Measurements from ENCODE around the gene C19orf73.
"Not testable (repeated sequence)": the region's sequence is repeated elsewhere in the genome, so short reads cannot be mapped to it uniquely, and the experiment has no call there.

Gene C19orf73

DNA sequence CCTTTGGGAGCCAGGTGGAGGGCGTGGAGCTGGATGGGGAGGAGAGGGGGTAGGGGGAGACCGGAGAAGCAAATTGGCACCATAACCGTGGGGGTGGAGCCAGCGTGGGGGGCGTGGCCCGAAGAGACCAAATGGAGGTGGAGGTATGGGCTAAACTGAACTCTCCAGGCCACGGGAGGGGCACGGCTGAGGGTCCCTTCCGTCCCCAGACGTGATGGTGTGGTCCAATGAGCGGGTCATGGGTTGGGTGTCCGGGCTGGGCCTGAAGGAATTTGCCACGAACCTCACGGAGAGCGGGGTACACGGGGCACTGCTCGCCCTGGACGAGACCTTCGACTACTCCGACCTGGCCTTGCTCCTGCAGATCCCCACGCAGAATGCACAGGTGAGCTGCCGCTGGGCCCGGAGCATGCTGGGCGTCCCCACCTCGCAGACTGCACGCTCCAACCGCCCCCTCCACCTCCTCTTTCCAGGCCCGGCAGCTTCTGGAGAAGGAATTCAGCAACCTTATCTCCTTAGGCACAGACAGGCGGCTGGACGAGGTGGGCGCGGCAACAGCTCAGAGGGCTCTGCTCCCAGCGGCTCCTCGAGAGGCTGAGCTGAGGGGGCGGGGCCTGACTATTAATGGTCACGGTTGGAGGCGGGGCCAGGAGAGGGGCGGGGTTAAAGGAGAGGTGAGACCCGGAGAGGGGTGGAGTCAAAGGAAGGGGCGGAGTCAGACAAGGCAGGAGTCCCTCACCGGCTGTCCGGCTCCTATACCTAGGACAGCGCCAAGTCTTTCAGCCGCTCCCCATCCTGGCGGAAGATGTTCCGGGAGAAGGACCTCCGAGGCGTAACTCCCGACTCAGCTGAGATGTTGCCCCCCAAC, 30.1 kb upstream of the C19orf73 start:
- peak; percentile 99 for DNase-seq

DNA sequence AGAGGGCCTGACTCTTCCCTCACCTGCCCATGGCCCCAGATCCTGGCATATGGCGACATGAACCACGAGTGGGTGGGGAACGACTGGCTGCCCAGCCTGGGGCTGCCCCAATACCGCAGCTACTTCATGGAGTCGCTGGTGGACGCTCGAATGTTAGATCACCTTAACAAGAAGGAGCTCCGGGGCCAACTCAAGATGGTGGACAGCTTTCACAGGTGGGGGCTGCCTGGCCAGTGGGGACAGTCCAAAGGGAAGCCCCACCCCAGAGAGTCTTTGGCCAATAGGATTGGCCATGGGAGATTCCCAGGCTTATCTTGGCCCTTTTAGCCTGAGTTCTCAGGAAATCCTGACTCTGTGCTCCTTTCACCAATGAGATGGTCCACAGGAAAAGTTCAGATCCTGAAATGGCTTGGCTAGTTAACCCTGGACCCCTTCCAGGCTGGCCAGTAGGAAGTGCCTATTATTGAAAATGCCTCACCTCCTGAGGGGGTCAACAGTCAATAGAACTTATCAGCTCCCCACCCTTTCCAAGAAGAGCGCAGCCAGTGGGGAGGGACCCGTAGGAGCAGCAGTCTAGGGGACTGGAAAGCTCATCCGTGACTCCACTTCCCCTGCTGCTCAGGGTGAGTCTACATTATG, 29.2 kb upstream of the C19orf73 start:
- DNase-seq = no peak

DNA sequence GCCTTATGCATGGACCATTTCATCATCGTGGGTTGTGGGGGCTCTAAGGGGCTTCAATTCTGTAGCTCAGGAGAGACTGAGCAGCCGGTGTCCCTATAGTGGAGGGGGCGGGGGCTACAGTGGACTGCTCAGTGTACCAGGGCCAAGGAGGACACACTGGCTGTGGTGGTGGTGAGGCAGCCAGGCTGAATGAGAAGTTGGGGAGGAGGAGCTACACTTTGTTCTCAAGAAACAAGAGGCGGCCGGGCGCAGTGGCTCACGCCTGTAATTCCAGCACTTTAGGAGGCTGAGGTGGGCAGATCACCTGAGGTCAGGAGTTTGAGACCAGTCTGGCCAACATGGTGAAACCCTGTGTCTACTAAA, 27.4 kb upstream of the C19orf73 start:
- DNase-seq = not testable (repeated sequence)

DNA sequence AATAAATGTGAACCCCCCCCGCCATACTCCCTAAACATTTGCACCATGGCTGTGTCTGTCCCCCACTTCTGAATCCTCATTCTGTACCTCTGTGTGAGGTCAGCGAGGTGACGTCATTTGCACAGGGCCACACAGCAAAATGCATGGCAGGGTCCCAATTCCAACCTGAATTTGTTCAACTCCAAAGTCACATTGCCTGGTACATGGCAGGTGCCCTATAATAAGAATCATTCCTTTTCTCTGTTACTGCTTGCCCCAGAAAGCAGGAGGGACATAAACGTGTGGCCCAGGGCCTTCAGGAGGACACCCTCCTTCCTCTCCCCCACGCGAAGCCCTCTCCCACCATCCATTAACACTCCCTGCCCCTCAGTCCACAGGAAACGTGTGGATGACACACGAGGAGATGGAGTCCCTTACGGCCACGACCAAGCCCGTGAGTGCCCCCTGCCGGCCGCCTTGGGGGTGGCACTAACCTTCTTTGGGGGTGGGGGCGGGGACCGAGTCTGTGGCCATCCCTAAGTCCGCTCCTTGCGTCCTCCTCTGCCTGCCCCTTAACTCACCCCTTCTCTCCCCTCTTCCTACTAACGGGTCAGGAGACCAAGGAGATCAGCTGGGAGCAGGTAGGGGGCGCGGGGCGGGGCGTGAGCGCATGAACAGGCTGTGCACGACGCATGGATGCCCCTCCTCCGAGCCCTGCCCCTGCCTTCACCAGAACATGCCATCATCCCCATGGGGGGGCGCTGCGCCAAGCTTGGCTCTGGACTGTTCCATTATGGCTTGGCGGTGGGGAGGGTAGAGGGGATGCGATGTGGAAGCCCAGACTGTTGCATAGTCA, 26.8 kb upstream of the C19orf73 start:
- peak; percentile 87 for DNase-seq

DNA sequence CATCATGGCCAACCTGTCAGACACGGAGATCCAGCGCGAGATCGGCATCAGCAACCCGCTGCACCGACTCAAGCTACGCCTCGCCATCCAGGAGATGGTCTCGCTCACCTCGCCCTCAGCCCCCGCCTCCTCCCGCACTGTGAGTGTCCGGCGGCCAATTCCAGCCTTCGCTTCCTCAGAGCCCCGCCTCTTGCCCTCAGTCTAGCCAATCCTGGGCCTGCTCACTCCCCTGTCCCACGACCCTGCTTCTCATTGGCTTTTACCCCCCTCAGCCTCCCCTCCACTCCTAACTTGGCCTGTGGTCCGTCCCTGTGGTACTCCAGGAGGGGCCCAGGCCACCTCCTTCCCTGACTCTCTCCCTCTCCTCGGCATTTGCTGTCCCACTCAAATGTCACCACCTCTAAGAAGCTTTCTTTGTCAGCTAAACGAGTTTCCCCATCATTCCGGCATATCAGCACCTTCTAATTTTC, 24.0 kb upstream of the C19orf73 start:
- DNase-seq = peak; percentile 93

DNA sequence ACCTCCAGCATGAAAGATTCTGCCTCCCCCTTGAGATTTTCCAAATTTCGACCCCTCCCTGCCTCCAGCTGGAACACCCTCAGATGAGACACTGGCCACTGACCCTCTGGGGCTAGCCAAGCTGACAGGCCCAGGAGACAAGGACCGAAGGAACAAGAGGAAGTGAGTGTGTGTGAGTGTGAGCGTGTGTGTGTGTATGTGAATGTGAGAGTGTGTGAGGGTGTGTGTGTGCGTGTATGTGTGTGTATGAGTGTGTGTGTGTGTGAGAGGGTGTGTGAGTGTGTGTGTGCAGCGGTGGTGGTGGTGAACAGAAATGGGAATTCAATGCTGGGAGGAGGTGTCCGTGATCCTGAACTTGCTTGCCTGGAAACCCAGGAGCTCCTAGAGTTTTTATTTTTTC, 22.4 kb upstream of the C19orf73 start:
- no peak for DNase-seq

DNA sequence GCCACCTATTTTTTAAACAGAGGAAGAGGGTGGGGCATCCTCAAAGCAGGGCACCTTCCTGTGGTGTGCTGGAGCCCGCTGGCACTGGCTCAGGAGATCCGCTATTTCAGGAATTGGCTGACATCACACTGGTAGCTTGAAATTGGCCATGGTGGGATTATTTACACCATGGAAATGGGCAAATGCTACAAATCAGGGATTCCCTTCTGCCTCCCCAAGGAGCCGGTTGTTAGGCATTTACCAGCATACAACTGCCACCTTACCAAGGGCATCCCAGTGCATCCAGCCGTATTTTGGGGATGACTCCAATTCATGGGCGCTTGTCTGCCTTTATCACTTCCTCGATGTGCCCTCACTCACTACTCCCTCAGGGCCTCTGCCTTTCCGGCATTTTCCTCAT, 22.0 kb upstream of the C19orf73 start:
- DNase-seq = no peak

DNA sequence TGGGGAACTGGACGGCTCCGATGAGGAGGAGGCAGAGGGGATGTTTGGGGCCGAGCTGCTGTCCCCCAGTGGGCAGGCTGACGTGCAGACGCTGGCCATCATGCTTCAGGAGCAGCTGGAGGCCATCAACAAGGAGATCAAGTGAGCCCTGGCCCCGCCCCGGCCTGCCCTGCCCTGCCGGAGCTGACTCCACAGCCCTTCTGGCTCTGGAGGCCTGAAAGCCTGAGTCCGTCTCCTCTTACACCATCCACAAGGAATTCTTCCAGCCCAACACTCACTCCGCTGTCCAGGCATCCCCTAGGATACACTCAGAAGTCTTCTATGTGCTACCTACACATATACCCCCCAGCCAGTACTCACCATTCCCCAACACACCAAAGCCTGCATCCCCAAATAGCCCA, 17.8 kb upstream of the C19orf73 start:
- no peak for DNase-seq

DNA sequence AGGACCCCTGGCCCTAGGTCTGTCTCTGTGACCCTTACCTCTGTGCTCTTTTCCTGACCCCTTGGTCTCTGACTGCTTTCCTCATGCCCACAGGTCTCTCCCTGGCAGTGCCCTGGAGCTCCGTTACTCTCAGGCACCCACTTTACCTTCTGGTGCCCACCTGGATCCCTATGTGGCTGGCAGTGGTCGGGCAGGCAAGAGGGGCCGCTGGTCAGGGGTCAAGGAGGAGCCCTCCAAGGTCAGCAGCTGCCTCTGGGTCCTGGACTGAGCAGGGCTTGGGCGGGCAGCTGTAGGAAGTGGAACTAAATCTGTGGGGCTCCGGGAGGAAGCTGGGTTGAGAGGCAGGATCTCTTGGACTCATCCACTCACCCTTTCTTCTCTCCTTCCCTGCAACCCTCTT, 16.7 kb upstream of the C19orf73 start:
- DNase-seq = no peak

DNA sequence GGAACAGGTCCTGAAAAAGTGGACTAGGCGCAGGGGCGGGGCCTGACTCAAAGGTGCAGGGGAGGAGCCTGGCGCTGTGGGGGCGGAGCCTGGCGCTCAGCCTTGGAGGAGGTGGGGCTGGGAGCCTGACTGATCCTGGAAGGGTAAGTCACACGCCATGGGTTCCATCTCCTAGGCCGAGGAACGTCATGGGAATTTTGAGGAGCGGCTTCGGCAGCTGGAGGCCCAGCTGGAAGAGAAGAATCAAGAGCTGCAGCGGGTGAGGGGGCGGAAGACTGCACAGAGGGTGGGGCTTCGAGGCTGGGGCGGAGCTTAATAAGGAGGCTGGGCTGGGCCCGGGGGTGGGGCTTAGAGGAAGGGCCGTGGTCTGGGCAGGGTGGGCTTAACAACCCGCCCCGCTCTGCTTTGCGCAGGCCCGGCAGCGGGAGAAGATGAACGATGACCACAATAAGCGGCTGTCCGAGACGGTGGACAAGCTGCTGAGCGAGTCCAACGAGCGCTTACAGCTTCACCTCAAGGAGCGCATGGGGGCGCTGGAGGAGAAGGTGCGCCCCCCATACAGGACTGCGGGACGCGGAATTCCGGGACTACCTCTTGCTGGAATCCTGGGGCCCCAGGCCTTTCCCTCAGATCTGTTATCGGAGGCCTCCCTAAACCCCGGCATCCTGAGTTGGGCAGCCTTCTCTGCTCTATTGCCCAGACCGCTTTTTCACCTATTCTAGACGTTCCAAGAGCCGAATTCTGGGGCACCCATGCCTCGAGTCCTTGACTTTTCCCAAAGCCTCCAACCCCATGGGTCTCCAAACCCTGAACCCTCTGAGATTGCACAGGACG, 14.9 kb upstream of the C19orf73 start:
- DNase-seq = peak; percentile 72

DNA sequence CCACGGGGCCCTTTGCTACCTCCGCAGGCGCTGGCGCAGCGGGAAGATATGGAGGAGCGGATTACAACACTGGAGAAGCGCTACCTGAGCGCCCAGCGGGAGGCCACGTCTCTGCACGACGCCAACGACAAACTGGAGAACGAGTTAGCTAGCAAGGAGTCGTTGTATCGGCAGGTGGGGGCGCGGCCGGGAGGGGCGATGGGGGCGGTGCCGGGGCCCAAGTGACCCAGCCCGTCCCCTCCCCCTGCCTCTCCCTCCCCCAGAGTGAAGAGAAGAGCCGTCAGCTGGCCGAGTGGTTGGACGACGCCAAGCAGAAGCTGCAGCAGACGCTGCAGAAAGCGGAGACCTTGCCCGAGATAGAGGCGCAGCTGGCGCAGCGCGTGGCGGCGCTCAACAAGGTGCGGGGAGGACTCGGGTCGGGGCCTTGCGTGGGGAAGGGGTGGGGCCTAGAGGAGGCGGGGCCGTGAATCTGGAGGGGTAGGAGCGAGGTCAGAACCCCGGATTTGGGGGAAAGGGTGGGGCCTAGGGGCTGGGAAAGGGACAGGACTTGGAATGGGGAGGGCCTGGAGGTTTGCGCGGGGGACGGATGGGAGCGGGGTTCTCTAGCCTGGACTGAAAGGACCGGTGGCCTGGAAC, 14.1 kb upstream of the C19orf73 start:
- peak; percentile 64 for DNase-seq

DNA sequence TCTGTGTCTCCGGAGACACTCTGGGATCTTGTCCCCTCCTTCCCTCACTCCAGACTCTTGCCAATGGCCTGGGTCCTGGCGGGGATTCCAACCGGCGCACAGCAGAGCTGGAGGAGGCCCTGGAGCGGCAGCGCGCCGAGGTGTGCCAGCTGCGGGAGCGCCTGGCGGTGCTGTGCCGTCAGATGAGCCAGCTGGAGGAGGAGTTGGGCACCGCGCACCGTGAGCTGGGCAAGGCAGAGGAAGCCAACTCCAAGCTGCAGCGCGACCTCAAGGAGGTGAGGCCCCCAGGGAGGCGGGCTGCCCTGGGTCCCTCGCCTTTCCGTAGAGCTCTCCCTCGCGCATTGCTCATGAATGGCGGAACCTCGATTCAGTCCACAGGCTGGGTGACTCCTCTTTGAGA, 11.4 kb upstream of the C19orf73 start:
- no peak for DNase-seq

DNA sequence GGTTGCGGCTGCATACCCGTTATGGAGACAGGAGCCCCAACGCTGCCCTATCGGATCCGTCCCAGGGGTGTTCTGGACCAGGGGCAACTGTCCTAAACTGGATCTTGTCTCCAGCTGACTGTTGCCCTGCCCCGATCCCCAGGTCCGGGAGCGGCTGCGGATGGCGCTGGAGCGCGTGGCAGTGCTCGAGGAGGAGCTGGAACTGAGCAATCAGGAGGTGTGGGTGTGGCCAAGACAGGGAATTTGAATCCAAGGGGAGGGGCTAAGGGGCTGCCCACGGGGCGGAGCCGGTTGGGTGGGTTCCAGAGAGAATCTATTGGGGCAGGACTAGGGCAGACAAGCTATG, 10.3 kb upstream of the C19orf73 start:
- no peak for DNase-seq

DNA sequence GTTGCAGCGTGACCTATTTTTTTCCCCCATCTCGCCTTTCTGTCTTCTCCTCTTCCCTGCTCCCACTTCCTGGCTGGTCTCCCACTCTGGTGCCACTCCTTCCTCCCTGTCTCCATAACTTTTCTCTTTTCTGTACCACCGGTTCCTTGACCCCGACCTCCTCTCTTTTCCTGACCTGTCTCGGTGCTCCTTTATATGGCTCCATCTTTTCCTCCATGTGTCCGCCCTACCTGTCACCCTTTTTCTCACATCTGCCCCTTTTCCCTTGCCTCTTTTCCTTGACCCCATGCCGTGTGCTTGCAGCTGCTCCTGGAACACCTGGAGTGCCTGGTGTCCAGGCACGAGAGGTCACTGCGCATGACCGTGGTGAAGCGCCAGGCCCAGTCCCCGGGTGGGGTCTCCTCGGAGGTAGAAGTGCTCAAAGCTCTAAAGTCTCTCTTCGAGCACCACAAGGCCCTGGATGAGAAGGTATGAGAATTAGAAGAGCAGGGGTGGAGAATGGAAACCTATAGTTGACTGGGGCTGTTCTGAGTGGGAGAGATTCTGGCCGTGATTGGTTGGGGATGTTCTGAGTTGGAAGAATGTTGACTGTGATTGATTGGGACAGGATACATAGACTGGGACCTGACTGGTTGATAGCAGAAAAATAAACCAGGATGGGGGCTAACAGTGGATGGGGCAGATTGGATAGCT, 9.7 kb upstream of the C19orf73 start:
- no peak for DNase-seq

DNA sequence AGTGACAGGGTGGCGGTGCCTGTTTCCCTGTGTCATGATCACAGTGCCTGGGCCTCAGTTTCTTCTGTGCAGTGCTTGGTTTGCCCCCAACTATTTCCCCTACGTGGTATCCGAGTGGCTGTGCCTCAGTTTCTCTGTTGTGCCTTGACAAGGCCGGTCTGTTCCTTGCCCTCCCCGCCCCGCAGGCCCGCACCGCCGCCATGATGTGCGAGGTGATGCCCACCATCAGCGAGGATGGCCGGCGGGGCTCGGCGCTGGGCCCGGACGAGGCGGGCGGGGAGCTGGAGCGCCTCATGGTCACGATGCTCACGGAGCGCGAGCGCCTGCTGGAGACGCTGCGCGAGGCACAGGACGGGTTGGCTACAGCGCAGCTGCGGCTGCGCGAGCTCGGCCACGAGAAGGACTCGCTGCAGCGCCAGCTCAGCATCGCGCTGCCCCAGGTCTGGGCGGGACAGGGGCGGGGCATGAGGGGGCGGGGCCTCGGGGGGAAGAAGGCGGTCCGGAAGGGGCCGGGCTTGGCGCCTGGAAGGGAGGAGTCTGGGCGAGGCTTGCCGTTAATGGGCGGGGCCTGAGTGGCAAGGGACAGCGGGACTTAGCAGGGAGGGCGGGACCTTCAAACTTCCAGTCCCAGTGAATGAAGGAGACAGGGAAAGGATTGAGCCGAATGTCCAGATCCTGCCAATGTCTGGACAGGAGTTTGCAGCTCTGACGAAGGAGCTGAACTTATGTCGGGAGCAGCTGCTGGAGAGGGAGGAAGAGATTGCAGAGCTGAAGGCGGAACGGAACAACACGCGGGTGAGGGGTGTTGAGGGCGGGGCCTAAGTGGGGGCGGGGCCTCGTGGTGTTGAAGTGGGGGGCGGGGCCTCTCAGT, 9.0 kb upstream of the C19orf73 start:
- DNase-seq = peak; percentile 98

DNA sequence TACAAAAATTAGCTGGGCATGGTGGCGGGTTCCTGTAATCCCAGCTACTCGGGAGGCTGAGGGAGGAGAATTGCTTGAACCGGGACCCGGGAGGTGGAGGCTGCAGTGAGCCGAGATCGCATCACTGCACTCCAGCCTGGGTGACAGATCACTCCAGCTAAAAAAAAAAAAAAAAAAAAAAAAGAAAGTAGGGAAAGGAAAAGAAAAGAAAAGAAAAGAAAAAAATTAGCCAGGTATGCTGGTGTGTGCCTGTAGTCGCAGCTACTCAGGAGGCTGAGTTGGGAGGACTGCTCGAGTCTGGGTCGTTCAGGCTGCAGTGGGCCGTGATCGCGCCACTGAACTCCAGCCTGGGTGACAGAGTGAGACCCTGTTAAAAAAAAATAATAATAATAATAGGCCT, 8.3 kb upstream of the C19orf73 start:
- not testable (repeated sequence) for DNase-seq

DNA sequence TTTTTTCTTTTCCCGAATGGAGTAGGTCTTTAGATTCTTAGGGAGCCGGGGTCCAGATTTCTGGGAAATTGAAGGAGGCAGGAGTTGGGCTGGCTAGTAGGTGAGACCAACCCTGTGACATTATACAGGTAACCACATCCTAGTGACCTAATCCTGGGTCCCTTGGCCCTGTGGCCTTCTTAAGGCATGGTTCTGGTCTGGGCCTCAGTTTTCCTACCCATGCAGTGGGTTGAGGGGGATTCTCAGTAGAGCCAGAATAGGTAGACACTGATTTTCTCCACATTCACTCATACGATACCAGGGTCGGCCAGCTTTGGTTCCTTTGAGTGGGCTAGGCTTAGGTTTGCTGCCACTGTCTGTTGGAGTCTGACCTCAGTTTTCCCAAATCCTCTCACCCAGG, 7.6 kb upstream of the C19orf73 start:
- DNase-seq = no peak

DNA sequence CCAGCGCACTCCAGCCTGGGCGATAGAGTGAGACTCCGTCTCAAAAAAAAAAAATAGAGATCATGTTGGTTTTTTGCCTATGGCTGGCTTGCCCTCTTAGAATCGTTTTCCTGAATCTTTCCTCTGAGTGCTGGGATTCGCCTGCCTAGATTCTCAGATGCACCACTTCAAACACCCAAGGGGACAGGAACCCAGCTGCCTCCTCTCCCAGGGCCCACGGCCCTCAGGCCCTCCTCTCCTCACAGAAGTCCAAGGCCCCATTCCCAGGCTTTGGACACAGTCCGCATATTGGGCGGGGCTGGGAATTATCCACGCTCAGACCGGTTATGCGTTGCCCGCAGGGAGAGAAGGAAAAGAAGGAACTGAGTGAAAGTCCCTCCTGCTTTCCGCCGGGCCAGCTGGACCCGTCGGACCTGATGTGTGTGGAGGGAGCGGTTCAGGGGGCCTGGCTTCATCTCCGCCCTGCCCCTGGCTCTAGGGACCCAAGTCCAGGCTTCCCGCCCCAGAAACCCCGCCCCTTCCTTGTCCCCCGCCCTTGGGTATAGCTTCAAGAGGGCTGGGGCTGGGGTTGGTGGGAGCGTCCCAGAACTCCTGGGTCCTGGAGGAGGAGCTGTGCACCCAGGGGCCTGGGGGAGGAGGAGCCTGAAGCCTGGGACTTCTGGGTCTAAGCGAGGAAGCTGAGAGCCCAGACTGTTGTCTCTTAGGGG, 6.2 kb upstream of the C19orf73 start:
- DNase-seq = no peak

DNA sequence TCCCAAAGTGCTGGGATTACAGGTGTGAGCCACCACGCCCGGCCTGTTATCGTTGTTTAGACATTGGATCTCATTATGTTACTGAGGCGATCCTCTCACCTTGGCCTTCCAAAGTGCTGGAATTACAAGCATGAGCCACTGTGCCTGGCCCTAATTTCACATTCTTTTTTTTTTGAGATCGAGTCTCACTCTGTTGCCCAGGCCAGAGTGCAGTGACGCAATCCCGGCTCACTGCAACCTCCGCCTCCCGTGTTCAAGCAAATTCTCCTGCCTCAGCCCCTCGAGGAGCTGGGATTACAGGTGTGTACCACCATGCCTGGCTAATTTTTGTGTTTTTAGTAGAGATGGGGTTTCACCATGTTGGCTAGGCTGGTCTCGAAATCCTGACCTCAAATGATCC, 4.3 kb upstream of the C19orf73 start:
- not testable (repeated sequence) for DNase-seq

DNA sequence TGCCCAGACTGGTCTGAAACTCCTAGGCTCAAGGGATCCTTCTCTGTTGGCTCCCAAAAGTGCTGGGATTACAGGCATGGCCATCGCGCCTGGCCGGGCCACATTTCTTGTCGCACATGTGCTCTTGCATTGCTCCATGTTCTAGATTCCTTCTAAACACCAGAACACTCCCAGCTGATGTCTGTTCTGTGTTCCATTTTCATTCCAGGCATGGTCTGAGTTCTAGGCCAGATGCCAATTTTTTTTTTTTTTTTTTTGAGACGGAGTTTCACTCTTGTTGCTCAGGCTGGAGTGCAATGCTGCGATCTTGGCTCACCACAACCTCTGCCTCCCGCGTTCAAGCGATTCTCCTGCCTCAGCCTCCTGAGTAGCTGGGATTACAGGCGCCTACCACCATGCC, 2.9 kb upstream of the C19orf73 start:
- DNase-seq = not testable (repeated sequence)

Data from hematopoietic multipotent progenitor cell treated with erythropoietin and hydrocortisone succinate and interleukin-3 and kit ligand, for 4 days (in vitro differentiated cells).